ENCODE measurements around the gene ICAM3. TPM values are rescaled to one million over a fixed set of nuclear protein-coding genes. Genes with fewer than 3 reads are reported as not detected.

ICAM3 gene
- total RNA-seq, 1 experiment from 2014 or later = 8.3 TPM

DNA sequence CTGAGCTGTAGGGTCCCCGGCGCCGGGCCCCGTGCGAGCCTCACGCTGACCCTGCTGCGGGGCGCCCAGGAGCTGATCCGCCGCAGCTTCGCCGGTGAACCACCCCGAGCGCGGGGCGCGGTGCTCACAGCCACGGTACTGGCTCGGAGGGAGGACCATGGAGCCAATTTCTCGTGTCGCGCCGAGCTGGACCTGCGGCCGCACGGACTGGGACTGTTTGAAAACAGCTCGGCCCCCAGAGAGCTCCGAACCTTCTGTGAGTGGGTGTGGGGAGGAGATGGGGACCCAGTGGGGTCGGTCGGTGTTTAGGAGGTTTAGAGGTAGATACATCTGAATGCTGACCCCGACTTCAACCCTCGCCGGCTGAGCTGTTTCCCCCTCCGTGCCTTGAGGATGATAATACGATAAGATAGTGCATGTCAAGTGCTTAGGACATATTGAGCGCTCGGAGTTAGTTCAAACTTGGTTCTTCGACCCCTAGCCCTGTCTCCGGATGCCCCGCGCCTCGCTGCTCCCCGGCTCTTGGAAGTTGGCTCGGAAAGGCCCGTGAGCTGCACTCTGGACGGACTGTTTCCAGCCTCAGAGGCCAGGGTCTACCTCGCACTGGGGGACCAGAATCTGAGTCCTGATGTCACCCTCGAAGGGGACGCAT lies 47.7 kb downstream of the ICAM3 start (continued):
- TF ChIP-seq ZBTB33 (IDR thresholded peaks at IDR 0.05; ENCODE audit: extremely low read depth, insufficient replicate concordance, low read length) = no peak
- TF ChIP-seq ELF1 (IDR thresholded peaks at IDR 0.05; ENCODE audit: borderline replicate concordance, low read depth) = no peak

DNA sequence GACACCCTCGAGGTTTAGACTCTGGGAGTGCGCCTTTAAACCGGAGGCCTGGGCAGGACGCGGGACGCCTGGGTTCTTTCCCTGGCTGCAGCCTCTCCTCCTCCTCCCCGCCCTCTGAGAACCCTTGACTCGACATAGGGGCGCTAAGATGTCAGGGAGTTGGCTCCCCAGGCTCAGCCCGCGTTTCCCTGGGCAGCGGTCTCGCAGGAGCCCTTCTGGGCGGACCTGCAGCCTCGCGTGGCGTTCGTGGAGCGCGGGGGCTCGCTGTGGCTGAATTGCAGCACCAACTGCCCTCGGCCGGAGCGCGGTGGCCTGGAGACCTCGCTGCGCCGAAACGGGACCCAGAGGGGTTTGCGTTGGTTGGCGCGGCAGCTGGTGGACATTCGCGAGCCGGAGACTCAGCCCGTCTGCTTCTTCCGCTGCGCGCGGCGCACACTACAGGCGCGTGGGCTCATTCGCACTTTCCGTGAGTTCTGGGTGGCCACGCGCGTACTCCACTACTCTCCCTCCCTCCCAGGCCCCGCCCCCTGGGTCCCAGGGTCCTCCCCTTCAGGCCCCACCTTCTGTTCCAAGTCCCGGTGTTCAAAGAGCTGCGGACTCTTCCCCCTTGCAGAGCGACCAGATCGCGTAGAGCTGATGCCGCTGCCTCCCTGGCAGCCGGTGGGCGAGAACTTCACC lies 48.4 kb downstream of the ICAM3 start:
- ChIA-PET CTCF (interaction anchor here (0.6 to 2.7 kb wide), 5 partner anchors 34 to 127 kb away, joined by 3 to 22 read pairs (median 3); no protein-coding TSS in a partner anchor), RAD21 (ENCODE audit: low non-redundant PET in 1 of 2, low total read pairs in 2 of 2, uncharacterized antibody in 2 of 2, unreplicated experiment in 2 of 2) (no interaction called here), POLR2A (interaction anchor here (0.6 to 2.6 kb wide), 3 partner anchors 43 to 44 kb away, joined by 3 to 26 read pairs (median 4); partner anchors contain the start of gene RAVER1)
- TF ChIP-seq, protein P1, sequence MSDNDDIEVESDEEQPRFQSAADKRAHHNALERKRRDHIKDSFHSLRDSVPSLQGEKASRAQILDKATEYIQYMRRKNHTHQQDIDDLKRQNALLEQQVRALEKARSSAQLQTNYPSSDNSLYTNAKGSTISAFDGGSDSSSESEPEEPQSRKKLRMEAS (IDR thresholded peaks at IDR 0.05) = peak; percentile 73
- TF ChIP-seq, protein P2, sequence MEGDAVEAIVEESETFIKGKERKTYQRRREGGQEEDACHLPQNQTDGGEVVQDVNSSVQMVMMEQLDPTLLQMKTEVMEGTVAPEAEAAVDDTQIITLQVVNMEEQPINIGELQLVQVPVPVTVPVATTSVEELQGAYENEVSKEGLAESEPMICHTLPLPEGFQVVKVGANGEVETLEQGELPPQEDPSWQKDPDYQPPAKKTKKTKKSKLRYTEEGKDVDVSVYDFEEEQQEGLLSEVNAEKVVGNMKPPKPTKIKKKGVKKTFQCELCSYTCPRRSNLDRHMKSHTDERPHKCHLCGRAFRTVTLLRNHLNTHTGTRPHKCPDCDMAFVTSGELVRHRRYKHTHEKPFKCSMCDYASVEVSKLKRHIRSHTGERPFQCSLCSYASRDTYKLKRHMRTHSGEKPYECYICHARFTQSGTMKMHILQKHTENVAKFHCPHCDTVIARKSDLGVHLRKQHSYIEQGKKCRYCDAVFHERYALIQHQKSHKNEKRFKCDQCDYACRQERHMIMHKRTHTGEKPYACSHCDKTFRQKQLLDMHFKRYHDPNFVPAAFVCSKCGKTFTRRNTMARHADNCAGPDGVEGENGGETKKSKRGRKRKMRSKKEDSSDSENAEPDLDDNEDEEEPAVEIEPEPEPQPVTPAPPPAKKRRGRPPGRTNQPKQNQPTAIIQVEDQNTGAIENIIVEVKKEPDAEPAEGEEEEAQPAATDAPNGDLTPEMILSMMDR (IDR thresholded peaks at IDR 0.05 in 2 of 3, conservative IDR thresholded peaks at IDR 0.05 in 1 of 3; ENCODE audit: borderline replicate concordance in 1 of 3, insufficient read depth in 1 of 3, low read depth in 2 of 3, low read length in 2 of 3) = no peak
- TF ChIP-seq CEBPB (IDR thresholded peaks at IDR 0.05; ENCODE audit: low read depth) (no peak), POLR2AphosphoS5 (IDR thresholded peaks at IDR 0.05; ENCODE audit: low read depth, low read length) (peak; percentile 58), SIN3A (IDR thresholded peaks at IDR 0.05; ENCODE audit: low read depth) (peak; percentile 71; the same call in 1 of the 2 replicates), JUND (IDR thresholded peaks at IDR 0.05) (no peak), POLR2A (IDR thresholded peaks at IDR 0.05; ENCODE audit: borderline replicate concordance, extremely low read depth, insufficient read depth, insufficient read length) (no peak)
- no peak overlapping the region for H2AFZ ChIP-seq (ENCODE audit: low read depth, low read length, poor library complexity, severe bottlenecking)
- H3K9ac ChIP-seq (ENCODE audit: low read length) = peak overlapping the region; percentile 94
- H3K36me3 ChIP-seq (ENCODE audit: control insufficient read depth in 1 of 2, insufficient read depth in 2 of 2, low read length in 2 of 2) = peaks cover 2 to 23% of the 10 kb centered on the region in 2 experiments; a peak in 2 of 4 replicates
- H3K4me3 ChIP-seq (replicated peaks in 1 of 2; ENCODE audit: low read depth in 1 of 2, low read length in 2 of 2) = peak overlapping the region; percentile 77 to 91
- no TSS peak for BruUV-seq (replicated peaks)
- no peaks in the 10 kb centered on the region for H4K20me1 ChIP-seq (ENCODE audit: insufficient read depth)
- intact Hi-C loops (cut with micrococcal nuclease) = no loop called here
- DNase-seq (ENCODE audit: low read depth, low spot score) (peak; percentile 50), ATAC-seq (peak; percentile 41)
- H3K27ac ChIP-seq (ENCODE audit: low read depth, low read length) = peak overlapping the region; percentile 76
- peaks cover 16% of the 10 kb centered on the region; the same call in 1 of the 2 replicates for H3K79me2 ChIP-seq (ENCODE audit: insufficient read depth, low read length)
- peak overlapping the region; percentile 100 for H3K4me2 ChIP-seq (ENCODE audit: low read length)
- peaks cover 13 to 55% of the 10 kb centered on the region in 2 experiments for H3K4me1 ChIP-seq (ENCODE audit: control insufficient read depth in 1 of 2, insufficient read depth in 2 of 2, low read length in 2 of 2)
- no peaks in the 10 kb centered on the region for H3K27me3 ChIP-seq (ENCODE audit: insufficient read depth, low read length)
- H3K9me2 ChIP-seq (ENCODE audit: insufficient read depth) = no peaks in the 10 kb centered on the region
- no peaks in the 10 kb centered on the region for H3K9me3 ChIP-seq (ENCODE audit: control insufficient read depth in 1 of 2, insufficient read depth in 1 of 2, low read depth in 1 of 2, low read length in 2 of 2)
